PC-3 (cell line): ENCODE measurements around the gene PLEKHG3. TPM values are rescaled to one million over a fixed set of nuclear protein-coding genes. Genes with fewer than 3 reads are reported as not detected.
A peak's percentile ranks its signal among the peaks of the same experiment; 100 is the strongest.

Experiments used
- ATAC-seq: fragments of 200-7000 bp; cut with Tn5 transposase; 2 replicates; pipeline ENCODE4 v1.9.1; 2020; ENCODE audit warnings: mild to moderate bottlenecking, moderate library complexity
- BruUV-seq: library from RNA; stranded (reverse); fragments of 400-500 nt; replicated peaks from 2 replicates; lab custom pipeline; 2021; lab: Mats Ljungman, UMichigan
- CTCF ChIA-PET: fragments of 300-600 bp; sonication (Branson Sonifier 250); formaldehyde crosslinking; loops from one replicate; lab custom pipeline; 2022; ENCODE audit warnings: antibody characterized with exemption; lab: Charles Lee
- POLR2A ChIA-PET: fragments of 300-600 bp; sonication (Branson Sonifier 250); formaldehyde crosslinking; loops from one replicate; lab custom pipeline; 2022; ENCODE audit warnings: antibody characterized with exemption; ENCODE audit not compliant: unreplicated experiment; lab: Charles Lee
- DNase-seq: peaks from one replicate; pipeline ENCODE4 v3.0.0-alpha.2; 2015
- H2AFZ ChIP-seq: fragments of 300-600 bp; sonication (generic); 2 replicates; pipeline ENCODE4 v1.6.0; 2016; ENCODE audit warnings: antibody characterized with exemption, low read length
- H3F3A ChIP-seq: fragments of 300-600 bp; sonication (generic); one replicate; pipeline ENCODE4 v1.6.0; 2017; ENCODE audit warnings: antibody characterized with exemption, low read length, control low read depth, mild to moderate bottlenecking; ENCODE audit not compliant: unreplicated experiment
- H3K27ac ChIP-seq: fragments of 300-600 bp; sonication (generic); 2 replicates; pipeline ENCODE4 v1.5.1; 2016; ENCODE audit warnings: mild to moderate bottlenecking, low read length
- H3K27me3 ChIP-seq: fragments of 300-600 bp; sonication (generic); 2 replicates; pipeline ENCODE4 v1.6.1; 2016; ENCODE audit warnings: low read length, mixed read lengths
- H3K36me3 ChIP-seq: fragments of 300-600 bp; sonication (generic); 2 replicates; pipeline ENCODE4 v1.6.1; 2016; ENCODE audit warnings: low read depth, mixed run types, low read length, mixed read lengths
- H3K4me1 ChIP-seq: fragments of 300-600 bp; sonication (generic); 2 replicates; pipeline ENCODE4 v1.5.1; 2016; ENCODE audit warnings: low read length; ENCODE audit not compliant: insufficient read depth
- H3K4me2 ChIP-seq: fragments of 300-600 bp; sonication (generic); 2 replicates; pipeline ENCODE4 v1.6.0; 2016; ENCODE audit warnings: low read length
- H3K4me3 ChIP-seq: fragments of 300-600 bp; sonication (generic); 2 replicates; pipeline ENCODE4 v1.5.1; 2016; ENCODE audit warnings: mild to moderate bottlenecking, low read length, mixed read lengths
- H3K79me2 ChIP-seq: fragments of 300-600 bp; sonication (generic); 2 replicates; pipeline ENCODE4 v1.6.1; 2017; ENCODE audit warnings: low read length, mixed read lengths
- H3K9ac ChIP-seq: fragments of 300-600 bp; sonication (generic); 2 replicates; pipeline ENCODE4 v1.6.0; 2016; ENCODE audit warnings: mild to moderate bottlenecking, low read length
- H3K9me2 ChIP-seq: fragments of 300-600 bp; sonication (generic); replicated peaks from 2 replicates; pipeline ENCODE4 v1.6.1; 2016; ENCODE audit warnings: mixed run types, low read length, mixed read lengths
- H3K9me3 ChIP-seq: fragments of 300-600 bp; sonication (generic); 2 replicates; pipeline ENCODE4 v1.6.1; 2016; ENCODE audit warnings: low read length, mixed read lengths
- H4K20me1 ChIP-seq: fragments of 300-600 bp; sonication (generic); 2 replicates; pipeline ENCODE4 v1.6.1; 2016; ENCODE audit warnings: low read length, mixed read lengths
- EZH2 ChIP-seq: fragments of 300-600 bp; sonication (generic); IDR thresholded peaks from one replicate; pipeline ENCODE4 v1.6.1; 2017; ENCODE audit warnings: antibody characterized with exemption, mild to moderate bottlenecking, low read length; ENCODE audit not compliant: unreplicated experiment
- EZH2phosphoT487 ChIP-seq: fragments of 300-600 bp; sonication (generic); IDR thresholded peaks from 2 replicates; pipeline ENCODE4 v1.6.1; 2018; ENCODE audit warnings: mild to moderate bottlenecking, antibody characterized with exemption, low read length, borderline replicate concordance
- intact Hi-C: fragments of 100-400 bp; cut with micrococcal nuclease; formaldehyde crosslinking; loops from 2 replicates; pipeline ENCODE4 v1.9.0; 2023
- total RNA-seq: library from RNA; depleted of rRNA; stranded (reverse); fragments of >200 nt; gene quantifications from 2 replicates; pipeline ENCODE4 v1.2.3, GENCODE V29; 2014
- TF ChIP-seq, protein P1 (sequence below): fragments of 300-600 bp; sonication (generic); conservative IDR thresholded peaks from 2 replicates; pipeline ENCODE4 v1.5.1; 2017; ENCODE audit warnings: antibody characterized with exemption, low read depth, mild to moderate bottlenecking, low read length

The PLEKHG3 gene
- total RNA-seq, 1 experiment from 2014 or later: 49.6 TPM

DNA sequence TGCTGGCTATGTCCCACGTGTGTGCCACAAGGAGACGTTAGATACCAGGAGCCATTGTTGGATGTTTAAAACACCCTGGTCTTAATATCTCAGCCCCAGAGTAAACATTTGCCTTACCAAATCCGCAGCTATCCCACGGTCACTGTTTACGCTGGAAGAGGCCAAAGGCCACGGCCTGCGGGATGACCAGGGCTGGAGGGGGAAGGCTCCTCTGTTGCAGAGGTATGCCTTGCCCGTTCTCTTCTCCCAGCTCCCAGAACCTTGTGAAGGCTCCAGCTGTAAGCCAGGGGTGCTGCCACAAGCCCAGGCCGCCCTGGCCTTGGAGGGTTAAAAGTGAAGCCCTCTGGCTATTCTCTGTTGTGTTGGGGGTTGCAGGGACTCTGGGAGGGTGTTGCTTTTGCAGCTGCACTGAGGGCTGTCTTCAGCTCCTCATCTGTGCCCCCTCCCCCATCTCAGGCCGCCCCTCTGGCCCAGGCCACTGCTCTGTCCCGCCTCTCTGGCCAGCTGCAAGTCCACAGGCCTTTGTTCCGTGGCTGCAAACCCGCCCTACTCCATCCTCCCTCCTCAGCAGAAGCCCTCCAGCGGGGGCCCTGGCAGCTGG, 2.5 kb downstream of the PLEKHG3 start:
- DNase-seq: no peak
- Histone ChIP-seq H2AFZ (no peak overlapping the region), H3K4me3 (peak overlapping the region; percentile 93; the same call in 1 of the 2 replicates), H3K27ac (no peak overlapping the region), H3K4me2 (peak overlapping the region; percentile 95), H3K79me2 (peaks cover 73% of the 10 kb centered on the region), H3K4me1 (peaks cover 57% of the 10 kb centered on the region), H3K9me3 (no peaks in the 10 kb centered on the region), H3K9ac (no peak overlapping the region), H3F3A (peaks cover 3% of the 10 kb centered on the region), H4K20me1 (peaks cover 22% of the 10 kb centered on the region; the same call in 1 of the 2 replicates), H3K36me3 (no peaks in the 10 kb centered on the region; the same call in 1 of the 2 replicates), H3K9me2 (no peaks in the 10 kb centered on the region), H3K27me3 (no peaks in the 10 kb centered on the region)
- ChIA-PET CTCF (interaction anchor here (0.6 kb wide), 2 partner anchors 39 to 203 kb away, joined by 3 to 5 read pairs; no protein-coding TSS in a partner anchor), POLR2A (interaction anchor here (0.5 kb wide), 1 partner anchor 11 kb away, joined by 4 read pairs; no protein-coding TSS in a partner anchor)
- no peak for ATAC-seq
- BruUV-seq: no TSS peak
- TF ChIP-seq, protein P1, sequence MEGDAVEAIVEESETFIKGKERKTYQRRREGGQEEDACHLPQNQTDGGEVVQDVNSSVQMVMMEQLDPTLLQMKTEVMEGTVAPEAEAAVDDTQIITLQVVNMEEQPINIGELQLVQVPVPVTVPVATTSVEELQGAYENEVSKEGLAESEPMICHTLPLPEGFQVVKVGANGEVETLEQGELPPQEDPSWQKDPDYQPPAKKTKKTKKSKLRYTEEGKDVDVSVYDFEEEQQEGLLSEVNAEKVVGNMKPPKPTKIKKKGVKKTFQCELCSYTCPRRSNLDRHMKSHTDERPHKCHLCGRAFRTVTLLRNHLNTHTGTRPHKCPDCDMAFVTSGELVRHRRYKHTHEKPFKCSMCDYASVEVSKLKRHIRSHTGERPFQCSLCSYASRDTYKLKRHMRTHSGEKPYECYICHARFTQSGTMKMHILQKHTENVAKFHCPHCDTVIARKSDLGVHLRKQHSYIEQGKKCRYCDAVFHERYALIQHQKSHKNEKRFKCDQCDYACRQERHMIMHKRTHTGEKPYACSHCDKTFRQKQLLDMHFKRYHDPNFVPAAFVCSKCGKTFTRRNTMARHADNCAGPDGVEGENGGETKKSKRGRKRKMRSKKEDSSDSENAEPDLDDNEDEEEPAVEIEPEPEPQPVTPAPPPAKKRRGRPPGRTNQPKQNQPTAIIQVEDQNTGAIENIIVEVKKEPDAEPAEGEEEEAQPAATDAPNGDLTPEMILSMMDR: no peak
- TF ChIP-seq EZH2phosphoT487: no peak
- TF ChIP-seq EZH2: no peak
- intact Hi-C loops: no loop called here

DNA sequence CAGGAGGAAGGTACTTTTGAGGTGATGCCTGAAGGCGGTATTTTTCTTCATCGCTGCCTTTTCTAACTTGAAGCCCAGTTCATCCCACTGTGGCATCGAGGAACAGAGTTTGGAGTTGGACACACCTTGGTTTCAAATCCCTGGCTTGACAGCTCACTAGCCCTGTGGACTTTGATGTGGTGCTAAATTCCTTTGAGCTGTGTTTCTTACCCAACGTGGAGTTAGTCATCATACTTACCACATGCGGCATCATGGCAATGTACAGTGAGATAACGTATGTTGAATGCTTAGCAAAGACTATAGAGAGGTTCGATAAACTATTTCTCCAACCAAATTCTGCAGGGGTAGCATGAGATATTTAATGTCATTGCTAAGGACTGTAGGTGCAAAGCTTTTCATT, 3.4 kb downstream of the PLEKHG3 start:
- Histone ChIP-seq H4K20me1 (peaks cover 22% of the 10 kb centered on the region; the same call in 1 of the 2 replicates), H3K4me2 (peak overlapping the region; percentile 95), H3K4me1 (peaks cover 53% of the 10 kb centered on the region), H3K4me3 (peak overlapping the region; percentile 24; the same call in 1 of the 2 replicates), H3K9ac (peak overlapping the region; percentile 36), H2AFZ (no peak overlapping the region), H3K9me2 (no peaks in the 10 kb centered on the region), H3K79me2 (peaks cover 83% of the 10 kb centered on the region), H3F3A (peaks cover 3% of the 10 kb centered on the region), H3K27me3 (no peaks in the 10 kb centered on the region), H3K36me3 (no peaks in the 10 kb centered on the region; the same call in 1 of the 2 replicates), H3K27ac (peak overlapping the region; percentile 74), H3K9me3 (no peaks in the 10 kb centered on the region)
- BruUV-seq: TSS peak; percentile 3
- DNase-seq (peak; percentile 91), ATAC-seq (peak; percentile 29)
- CTCF ChIA-PET: interaction anchor here (0.6 to 1.0 kb wide), 3 partner anchors 10 to 57 kb away, joined by 3 to 4 read pairs (median 3); no protein-coding TSS in a partner anchor
- no peak for TF ChIP-seq EZH2phosphoT487
- no peak for TF ChIP-seq EZH2
- TF ChIP-seq, protein P1: no peak
- intact Hi-C loops: loop anchor here (1.0 kb wide), 1 partner anchor 13 kb away; no protein-coding TSS in a partner anchor
- POLR2A ChIA-PET: interaction anchor here (0.7 kb wide), 1 partner anchor 55 kb away, joined by 3 read pairs; no protein-coding TSS in a partner anchor
